IPS-20b (cell line): ENCODE data around the gene TCF4.

Experiments used
- H3K27ac ChIP-seq: one replicate; pipeline ENCODE4 v1.5.1; 2013; ENCODE audit warnings: low read length
- H3K27me3 ChIP-seq: 2 replicates; pipeline ENCODE4 v1.6.1; 2013; ENCODE audit warnings: mild to moderate bottlenecking, low read length, inconsistent platforms; ENCODE audit not compliant: insufficient read depth
- H3K36me3 ChIP-seq: 2 replicates; pipeline ENCODE4 v1.6.1; 2013; ENCODE audit warnings: low read depth, mild to moderate bottlenecking, inconsistent platforms, low read length, moderate library complexity; ENCODE audit not compliant: insufficient read depth
- H3K4me1 ChIP-seq: 2 replicates; pipeline ENCODE4 v1.6.1; 2013; ENCODE audit warnings: mild to moderate bottlenecking, control low read depth, inconsistent platforms, low read length, moderate library complexity; ENCODE audit not compliant: insufficient read depth
- H3K4me3 ChIP-seq: 2 replicates; pipeline ENCODE4 v1.5.1; 2013; ENCODE audit warnings: mild to moderate bottlenecking, low read length, inconsistent platforms
- H3K9ac ChIP-seq: 2 replicates; pipeline ENCODE4 v1.6.1; 2013; ENCODE audit warnings: low read depth, mild to moderate bottlenecking, inconsistent platforms, low read length, moderate library complexity
- H3K9me3 ChIP-seq: 2 replicates; pipeline ENCODE4 v1.6.1; 2013; ENCODE audit warnings: mild to moderate bottlenecking, low read depth, low read length, inconsistent platforms; ENCODE audit not compliant: insufficient read depth

The TCF4 gene

GRCh38 chr18:55387139-55387984 is 200.6 kb downstream of the TCF4 start:
- Histone ChIP-seq H3K9ac (no peak overlapping the region), H3K27ac (no peak overlapping the region), H3K27me3 (no peaks in the 10 kb centered on the region), H3K36me3 (peaks cover 7% of the 10 kb centered on the region; the same call in 1 of the 2 replicates), H3K9me3 (peaks cover 6% of the 10 kb centered on the region; the same call in 1 of the 2 replicates), H3K4me1 (no peaks in the 10 kb centered on the region), H3K4me3 (no peak overlapping the region)

GRCh38 chr18:55386545-55386944 is 201.4 kb downstream of the TCF4 start:
- H3K9me3 ChIP-seq: peaks cover 10% of the 10 kb centered on the region; the same call in 1 of the 2 replicates
- peaks cover 7% of the 10 kb centered on the region; the same call in 1 of the 2 replicates for H3K36me3 ChIP-seq
- no peak overlapping the region for H3K27ac ChIP-seq
- H3K27me3 ChIP-seq: no peaks in the 10 kb centered on the region
- no peak overlapping the region for H3K9ac ChIP-seq
- H3K4me1 ChIP-seq: no peaks in the 10 kb centered on the region
- H3K4me3 ChIP-seq: no peak overlapping the region

GRCh38 chr18:55385770-55386169 is 202.2 kb downstream of the TCF4 start:
- Histone ChIP-seq H3K4me1 (no peaks in the 10 kb centered on the region), H3K9ac (no peak overlapping the region), H3K9me3 (peaks cover 10% of the 10 kb centered on the region; the same call in 1 of the 2 replicates), H3K4me3 (no peak overlapping the region), H3K27me3 (no peaks in the 10 kb centered on the region), H3K36me3 (peaks cover 7% of the 10 kb centered on the region; the same call in 1 of the 2 replicates), H3K27ac (no peak overlapping the region)

DNA sequence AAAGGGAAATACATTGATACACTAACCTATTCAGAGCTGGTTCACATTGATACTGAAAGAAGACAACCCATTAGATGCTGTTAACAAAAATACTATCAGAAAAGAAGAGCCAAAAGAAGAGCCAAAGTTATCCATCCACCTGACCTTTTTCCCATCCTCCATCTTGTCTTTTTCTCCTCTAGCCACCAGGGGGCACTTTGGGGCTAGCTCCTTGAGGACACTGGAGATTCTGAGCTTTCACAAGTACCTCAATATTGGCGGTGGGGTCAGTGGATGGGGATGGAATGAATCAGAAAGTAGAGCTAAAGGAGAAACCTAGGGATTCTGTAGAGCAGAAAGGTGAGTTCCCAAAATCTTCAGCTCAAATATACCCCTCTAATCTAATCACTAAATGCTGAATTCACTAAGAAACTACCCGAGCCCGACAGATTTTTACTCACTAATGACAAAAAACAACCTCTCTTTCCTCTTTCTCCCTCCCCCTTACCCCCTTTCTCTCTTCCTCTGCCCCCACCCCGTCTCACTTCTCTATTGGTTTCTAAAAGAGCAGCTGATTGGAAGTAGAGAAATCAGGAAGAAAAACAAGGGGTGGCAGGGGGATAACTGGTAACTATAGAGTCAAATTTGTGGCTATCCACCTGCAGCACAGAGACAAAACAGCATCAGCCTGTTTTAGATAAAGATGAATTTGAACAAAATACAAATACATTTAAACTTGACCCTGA is 203.3 kb downstream of the TCF4 start:
- Histone ChIP-seq H3K27ac (no peak overlapping the region), H3K4me3 (no peak overlapping the region), H3K9ac (no peak overlapping the region), H3K4me1 (no peaks in the 10 kb centered on the region), H3K27me3 (no peaks in the 10 kb centered on the region), H3K36me3 (peaks cover 7% of the 10 kb centered on the region; the same call in 1 of the 2 replicates), H3K9me3 (peaks cover 10% of the 10 kb centered on the region; the same call in 1 of the 2 replicates)

DNA sequence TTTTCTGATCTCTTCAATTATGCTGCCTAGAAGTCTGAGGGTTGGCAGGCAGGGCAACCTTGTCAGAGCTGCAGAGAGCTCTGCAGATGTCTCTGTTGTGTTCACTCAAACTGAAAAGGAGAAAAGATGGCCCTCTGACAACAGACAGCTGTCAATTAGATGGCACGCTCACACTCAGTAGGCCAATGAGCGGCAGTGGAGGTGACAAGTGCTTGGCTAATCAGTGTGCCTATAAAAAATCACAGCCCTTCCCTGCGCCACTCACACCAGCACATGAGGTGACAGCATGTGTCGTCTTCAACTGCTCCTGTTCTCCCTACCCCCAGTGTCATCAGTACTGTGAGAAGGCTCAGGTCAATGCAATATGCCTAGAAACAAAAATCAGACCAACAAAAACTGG is 203.9 kb downstream of the TCF4 start:
- H3K4me3 ChIP-seq: no peak overlapping the region
- peaks cover 7% of the 10 kb centered on the region; the same call in 1 of the 2 replicates for H3K36me3 ChIP-seq
- H3K27ac ChIP-seq: no peak overlapping the region
- H3K4me1 ChIP-seq: no peaks in the 10 kb centered on the region
- H3K9ac ChIP-seq: no peak overlapping the region
- peaks cover 10% of the 10 kb centered on the region; the same call in 1 of the 2 replicates for H3K9me3 ChIP-seq
- H3K27me3 ChIP-seq: no peaks in the 10 kb centered on the region

DNA sequence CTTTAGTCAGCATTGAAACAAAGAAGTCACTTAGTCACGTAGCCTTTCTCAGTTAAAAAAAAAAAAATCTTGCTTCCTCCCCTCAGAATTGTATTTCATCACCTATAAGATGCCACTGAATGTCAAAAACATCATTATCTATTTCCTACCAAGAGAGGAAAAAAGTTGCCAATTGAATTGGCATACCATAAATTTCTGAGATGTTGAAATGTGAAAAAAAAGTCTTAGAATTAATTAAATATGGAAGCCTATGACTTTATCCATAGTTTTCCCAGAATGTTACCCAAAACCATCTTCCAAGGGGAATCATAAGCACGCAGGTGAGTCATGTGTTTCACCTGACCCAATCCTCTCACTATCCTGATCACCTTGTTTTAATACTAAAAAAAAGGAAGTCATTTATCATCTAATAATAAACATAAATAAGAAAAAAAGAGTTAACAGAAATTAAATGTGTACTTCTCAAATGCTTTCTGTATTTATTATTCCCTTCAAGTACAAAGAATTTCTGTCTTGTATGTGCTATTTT is 205.7 kb downstream of the TCF4 start:
- Histone ChIP-seq H3K36me3 (peaks cover 7% of the 10 kb centered on the region; the same call in 1 of the 2 replicates), H3K4me3 (no peak overlapping the region), H3K4me1 (no peaks in the 10 kb centered on the region), H3K9ac (no peak overlapping the region), H3K27me3 (no peaks in the 10 kb centered on the region), H3K27ac (no peak overlapping the region), H3K9me3 (peaks cover 10% of the 10 kb centered on the region; the same call in 1 of the 2 replicates)

GRCh38 chr18:55381277-55381676 is 206.7 kb downstream of the TCF4 start:
- H3K36me3 ChIP-seq: peaks cover 9% of the 10 kb centered on the region; the same call in 1 of the 2 replicates
- H3K27me3 ChIP-seq: no peaks in the 10 kb centered on the region
- H3K4me1 ChIP-seq: no peaks in the 10 kb centered on the region
- peaks cover 10% of the 10 kb centered on the region; the same call in 1 of the 2 replicates for H3K9me3 ChIP-seq
- H3K4me3 ChIP-seq: no peak overlapping the region
- H3K9ac ChIP-seq: no peak overlapping the region
- H3K27ac ChIP-seq: no peak overlapping the region

DNA sequence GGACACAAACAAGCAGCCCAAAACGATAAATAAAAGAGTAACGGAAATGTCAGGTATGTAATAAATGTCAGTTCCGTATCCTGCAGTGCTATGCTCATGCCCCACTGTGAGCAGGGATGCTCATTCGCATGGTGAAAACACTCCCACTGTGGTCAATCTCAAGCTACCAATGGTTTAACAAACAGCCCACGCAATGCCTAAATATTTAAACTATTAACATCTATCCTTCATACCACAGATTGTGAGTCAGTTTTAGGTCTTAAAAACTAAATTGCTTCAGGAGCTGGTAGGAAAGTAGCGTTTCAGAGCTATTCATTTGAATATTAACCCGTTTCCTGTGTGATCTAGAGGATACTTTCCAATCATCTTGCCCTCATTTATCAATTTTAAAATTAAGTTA is 207.4 kb downstream of the TCF4 start:
- no peak overlapping the region for H3K9ac ChIP-seq
- no peaks in the 10 kb centered on the region for H3K27me3 ChIP-seq
- no peak overlapping the region for H3K27ac ChIP-seq
- H3K36me3 ChIP-seq: peaks cover 11% of the 10 kb centered on the region; the same call in 1 of the 2 replicates
- no peaks in the 10 kb centered on the region for H3K4me1 ChIP-seq
- H3K4me3 ChIP-seq: no peak overlapping the region
- H3K9me3 ChIP-seq: peaks cover 10% of the 10 kb centered on the region; the same call in 1 of the 2 replicates

GRCh38 chr18:55376387-55376786 is 211.6 kb downstream of the TCF4 start:
- H3K9ac ChIP-seq: no peak overlapping the region
- no peaks in the 10 kb centered on the region for H3K4me1 ChIP-seq
- peaks cover 4% of the 10 kb centered on the region; the same call in 1 of the 2 replicates for H3K36me3 ChIP-seq
- no peak overlapping the region for H3K4me3 ChIP-seq
- no peaks in the 10 kb centered on the region; the same call in 1 of the 2 replicates for H3K9me3 ChIP-seq
- H3K27me3 ChIP-seq: no peaks in the 10 kb centered on the region
- H3K27ac ChIP-seq: no peak overlapping the region

DNA sequence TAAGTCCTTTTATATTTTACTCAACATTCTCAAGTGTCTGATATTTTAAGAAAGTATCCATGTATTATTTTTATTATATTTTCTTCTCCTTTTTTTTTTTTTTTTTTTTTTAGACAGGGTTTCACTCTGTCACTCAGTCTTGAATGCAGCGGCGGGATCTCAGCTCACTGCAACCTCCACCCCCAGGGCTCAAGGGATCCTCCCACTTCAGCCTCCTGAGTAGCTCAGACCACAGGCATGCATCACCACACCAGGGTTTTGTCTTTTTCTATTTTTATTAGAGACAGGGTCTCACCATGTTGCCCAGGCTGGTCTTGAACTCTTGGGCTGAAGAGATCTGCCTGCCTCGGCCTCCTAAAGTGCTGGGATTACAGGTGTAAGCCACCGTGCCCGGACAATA is 212.1 kb downstream of the TCF4 start:
- peaks cover 4% of the 10 kb centered on the region; the same call in 1 of the 2 replicates for H3K36me3 ChIP-seq
- no peaks in the 10 kb centered on the region for H3K4me1 ChIP-seq
- no peak overlapping the region for H3K27ac ChIP-seq
- no peaks in the 10 kb centered on the region; the same call in 1 of the 2 replicates for H3K9me3 ChIP-seq
- H3K9ac ChIP-seq: no peak overlapping the region
- no peak overlapping the region for H3K4me3 ChIP-seq
- H3K27me3 ChIP-seq: no peaks in the 10 kb centered on the region

DNA sequence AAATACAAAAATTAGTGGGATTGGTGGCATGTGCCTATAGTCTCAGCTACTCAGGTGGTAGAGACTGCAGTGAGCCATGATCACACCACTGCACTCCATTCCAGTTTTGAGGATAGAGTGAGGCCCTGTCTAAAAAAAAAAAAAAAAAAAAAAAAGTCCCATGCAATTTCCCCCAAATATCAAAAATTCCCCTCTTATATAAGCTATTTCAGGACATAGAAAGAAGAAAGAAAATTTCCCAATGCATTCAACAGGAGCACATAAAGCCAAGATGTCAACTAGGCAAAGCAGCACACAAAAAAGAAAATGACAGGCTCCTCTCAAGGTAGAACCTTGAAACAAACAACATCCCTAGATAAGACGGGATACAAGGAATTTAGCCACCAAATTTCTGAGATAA is 213.3 kb downstream of the TCF4 start:
- Histone ChIP-seq H3K9me3 (no peaks in the 10 kb centered on the region; the same call in 1 of the 2 replicates), H3K9ac (no peak overlapping the region), H3K27me3 (no peaks in the 10 kb centered on the region), H3K4me3 (no peak overlapping the region), H3K36me3 (peaks cover 4% of the 10 kb centered on the region; the same call in 1 of the 2 replicates), H3K27ac (no peak overlapping the region), H3K4me1 (no peaks in the 10 kb centered on the region)
